Measurements from ENCODE around the gene GOPC.

Gene GOPC

GRCh38 chr6:117603821-117604220, 1.5 kb upstream of the GOPC start:
- DNase-seq (ENCODE audit: low read depth in 1 of 2, low spot score in 1 of 2): no peak

GRCh38 chr6:117602899-117603588, 733 bp upstream of the GOPC start:
- TF ChIP-seq REST (IDR thresholded peaks at IDR 0.05; ENCODE audit: insufficient replicate concordance, low read depth): peak; percentile 9
- TF ChIP-seq POLR2AphosphoS5 (IDR thresholded peaks at IDR 0.05; ENCODE audit: low read depth): no peak
- DNase-seq (ENCODE audit: low read depth in 1 of 2, low spot score in 1 of 2): no peak
- no peaks in the 10 kb centered on the region for H3K27me3 ChIP-seq (ENCODE audit: insufficient read depth, poor library complexity, severe bottlenecking)
- H3K27ac ChIP-seq (replicated peaks): peak overlapping the region; percentile 85
- H3K4me3 ChIP-seq (replicated peaks; ENCODE audit: insufficient read depth, low read length): peak overlapping the region; percentile 82

More at GRCh38 chr6:117603821-117604220, 1.5 kb upstream of the GOPC start:
- Histone ChIP-seq H3K4me3 (replicated peaks; ENCODE audit: insufficient read depth, low read length) (no peak overlapping the region), H3K27me3 (ENCODE audit: insufficient read depth, poor library complexity, severe bottlenecking) (no peaks in the 10 kb centered on the region), H3K27ac (replicated peaks) (no peak overlapping the region)
- TF ChIP-seq GABPA (IDR thresholded peaks at IDR 0.05; ENCODE audit: low read depth) (no peak), CTCF (IDR thresholded peaks at IDR 0.05; ENCODE audit: insufficient read depth, low read length) (no peak), REST (IDR thresholded peaks at IDR 0.05; ENCODE audit: insufficient replicate concordance, low read depth) (no peak), POLR2AphosphoS5 (IDR thresholded peaks at IDR 0.05; ENCODE audit: low read depth) (no peak), SPI1 (IDR thresholded peaks at IDR 0.05; ENCODE audit: borderline replicate concordance, low read depth) (no peak)

GRCh38 chr6:117601811-117602150, 530 bp downstream of the GOPC start:
- peak overlapping the region; percentile 82 for H3K4me3 ChIP-seq (replicated peaks; ENCODE audit: insufficient read depth, low read length)
- peak overlapping the region; percentile 85 for H3K27ac ChIP-seq (replicated peaks)
- H3K27me3 ChIP-seq (ENCODE audit: insufficient read depth, poor library complexity, severe bottlenecking): no peaks in the 10 kb centered on the region
- TF ChIP-seq POLR2AphosphoS5 (IDR thresholded peaks at IDR 0.05; ENCODE audit: low read depth): no peak
- no peak for DNase-seq (ENCODE audit: low read depth in 1 of 2, low spot score in 1 of 2)

GRCh38 chr6:117600008-117600743, 2.1 kb downstream of the GOPC start:
- Histone ChIP-seq H3K4me3 (replicated peaks; ENCODE audit: insufficient read depth, low read length) (peak overlapping the region; percentile 82), H3K27ac (replicated peaks) (0 out of 2 replicates have a peak overlapping the region, but pooled peaks have one; percentile 10), H3K27me3 (ENCODE audit: insufficient read depth, poor library complexity, severe bottlenecking) (no peaks in the 10 kb centered on the region)
- peak; percentile 28 to 49 for DNase-seq (ENCODE audit: low read depth in 1 of 2, low spot score in 1 of 2)
- TF ChIP-seq SPI1 (IDR thresholded peaks at IDR 0.05; ENCODE audit: borderline replicate concordance, low read depth): no peak
- TF ChIP-seq REST (IDR thresholded peaks at IDR 0.05; ENCODE audit: insufficient replicate concordance, low read depth): no peak
- no peak for TF ChIP-seq GABPA (IDR thresholded peaks at IDR 0.05; ENCODE audit: low read depth)
- peak; percentile 27; the same call in 1 of the 2 replicates for TF ChIP-seq POLR2AphosphoS5 (IDR thresholded peaks at IDR 0.05; ENCODE audit: low read depth)
- no peak for TF ChIP-seq CTCF (IDR thresholded peaks at IDR 0.05; ENCODE audit: insufficient read depth, low read length)
